K562 (cell line): Measurements from ENCODE around the gene GULP1.

Source experiments
- RBM39 ChIP-seq: fragments of 200-400 bp; formaldehyde crosslinking; optimal IDR thresholded peaks from 2 replicates; pipeline ENCODE3; 2018; ENCODE audit warnings: low read depth, low read length
- ZFX ChIP-seq: sonication (generic); formaldehyde crosslinking; IDR thresholded peaks from 2 replicates; pipeline ENCODE4 v1.8.0; 2022; ENCODE audit warnings: mild to moderate bottlenecking, missing genetic modification reagents, moderate library complexity

GRCh38 chr2:188394931-188395472 is 103.3 kb downstream of the GULP1 start:
- no peak for TF ChIP-seq ZFX (CRISPR knock-in tag)
- no peak for TF ChIP-seq RBM39
